ENCODE data around the gene BMERB1. TPM values are rescaled to one million over a fixed set of nuclear protein-coding genes. Genes with fewer than 3 reads are reported as not detected.
A peak's percentile ranks its signal among the peaks of the same experiment; 100 is the strongest.

Gene BMERB1
- total RNA-seq, 1 donor from 2014 or later: 16.1 TPM

- intact Hi-C loops (cut with DNase I): no loop called here
- H3K36me3 ChIP-seq: peaks cover 99% of the 10 kb centered on the region
- H3K27ac ChIP-seq: no peak overlapping the region
- H3K9me3 ChIP-seq: no peaks in the 10 kb centered on the region
- no peak overlapping the region for H3K4me3 ChIP-seq
- DNase-seq (no peak), ATAC-seq (no peak)
- no peak for TF ChIP-seq CTCF (IDR thresholded peaks at IDR 0.05)
- no peaks in the 10 kb centered on the region for H3K4me1 ChIP-seq
- no peaks in the 10 kb centered on the region for H3K27me3 ChIP-seq (ENCODE audit: low read depth)
These were observed 187.5 kb downstream of the BMERB1 start for GRCh38 chr16:15621889-15622288.

- H3K36me3 ChIP-seq: peaks cover 92% of the 10 kb centered on the region
- intact Hi-C loops (cut with DNase I): no loop called here
These were observed 197.5 kb downstream of the BMERB1 start for GRCh38 chr16:15631730-15632409.

GRCh38 chr16:15635926-15636325 lies 201.5 kb downstream of the BMERB1 start:
- no peaks in the 10 kb centered on the region for H3K27me3 ChIP-seq (ENCODE audit: low read depth)
- intact Hi-C loops (cut with DNase I): no loop called here
- no peaks in the 10 kb centered on the region for H3K9me3 ChIP-seq
- no peak for TF ChIP-seq CTCF (IDR thresholded peaks at IDR 0.05)
- peak overlapping the region; percentile 4 for H3K27ac ChIP-seq
- H3K4me1 ChIP-seq: peaks cover 12% of the 10 kb centered on the region
- no peak overlapping the region for H3K4me3 ChIP-seq
- no peak for DNase-seq
- H3K36me3 ChIP-seq: peaks cover 86% of the 10 kb centered on the region
- ATAC-seq: no peak

More at GRCh38 chr16:15631730-15632409, 197.5 kb downstream of the BMERB1 start:
- no peak overlapping the region for H3K4me3 ChIP-seq
- DNase-seq (no peak), ATAC-seq (no peak)
- H3K27me3 ChIP-seq (ENCODE audit: low read depth): no peaks in the 10 kb centered on the region
- H3K27ac ChIP-seq: no peak overlapping the region
- no peaks in the 10 kb centered on the region for H3K9me3 ChIP-seq
- no peaks in the 10 kb centered on the region for H3K4me1 ChIP-seq
- no peak for TF ChIP-seq CTCF (IDR thresholded peaks at IDR 0.05)

GRCh38 chr16:15636392-15636873 lies 202.0 kb downstream of the BMERB1 start:
- H3K36me3 ChIP-seq: peaks cover 81% of the 10 kb centered on the region
- DNase-seq (no peak), ATAC-seq (no peak)
- H3K4me1 ChIP-seq: peaks cover 17% of the 10 kb centered on the region
- intact Hi-C loops (cut with DNase I): no loop called here
- no peaks in the 10 kb centered on the region for H3K9me3 ChIP-seq
- peak overlapping the region; percentile 4 for H3K27ac ChIP-seq
- no peaks in the 10 kb centered on the region for H3K27me3 ChIP-seq (ENCODE audit: low read depth)
- no peak overlapping the region for H3K4me3 ChIP-seq
- TF ChIP-seq CTCF (IDR thresholded peaks at IDR 0.05): no peak

Other genes with a start within 250 kb of the BMERB1 start
- 12.3 TPM for gene NPIPA5, start 56.3 kb upstream of the BMERB1 start, total RNA-seq
- 1.4 TPM for gene MPV17L, start 38.8 kb upstream of the BMERB1 start, total RNA-seq
- 111 TPM for gene MARF1, start 208.6 kb downstream of the BMERB1 start, total RNA-seq
- 35.3 TPM for gene NDE1, start 215.7 kb downstream of the BMERB1 start, total RNA-seq

All from lower lobe of right lung (tissue), 2 donors.